HL-60 (cell line): ENCODE measurements around the gene MVK.

Experiments used
- DNase-seq, 2 experiments: peaks; one replicate each; pipeline ENCODE4 v3.0.0-alpha.2; 2010 to 2020; ENCODE audit warnings: low read depth in 1 of 2, low spot score in 1 of 2
- H3K27ac ChIP-seq: fragments of 250-450 bp; sonication (Bioruptor Pico); replicated peaks from 2 replicates; pipeline ENCODE4 v1.5.1; 2020; ENCODE audit warnings: mild to moderate bottlenecking, moderate library complexity
- H3K27me3 ChIP-seq: fragments of 250-450 bp; sonication (Bioruptor Pico); 2 replicates; pipeline ENCODE4 v1.5.1; 2021; ENCODE audit warnings: mild to moderate bottlenecking, moderate library complexity; ENCODE audit not compliant: insufficient read depth, poor library complexity, severe bottlenecking
- H3K4me3 ChIP-seq: replicated peaks from 2 replicates; pipeline ENCODE4 v1.5.1; 2011; ENCODE audit warnings: mild to moderate bottlenecking, control low read depth, low read length; ENCODE audit not compliant: insufficient read depth
- GABPA ChIP-seq: IDR thresholded peaks from 2 replicates; pipeline ENCODE4 v1.6.1; 2012; ENCODE audit warnings: low read depth
- POLR2AphosphoS5 ChIP-seq: IDR thresholded peaks from 2 replicates; pipeline ENCODE4 v1.6.1; 2012; ENCODE audit warnings: low read depth
- SPI1 ChIP-seq: IDR thresholded peaks from 2 replicates; pipeline ENCODE4 v1.6.1; 2012; ENCODE audit warnings: low read depth, mild to moderate bottlenecking, borderline replicate concordance
- TF ChIP-seq, protein P1 (sequence below): IDR thresholded peaks from 2 replicates; pipeline ENCODE4 v1.6.1; 2012; ENCODE audit warnings: low read depth; ENCODE audit not compliant: insufficient replicate concordance
- TF ChIP-seq, protein P2 (sequence below): IDR thresholded peaks from one replicate; pipeline ENCODE4 v1.5.1; 2011; ENCODE audit warnings: low read length, control low read depth, inconsistent platforms; ENCODE audit not compliant: insufficient read depth

The MVK gene

DNA sequence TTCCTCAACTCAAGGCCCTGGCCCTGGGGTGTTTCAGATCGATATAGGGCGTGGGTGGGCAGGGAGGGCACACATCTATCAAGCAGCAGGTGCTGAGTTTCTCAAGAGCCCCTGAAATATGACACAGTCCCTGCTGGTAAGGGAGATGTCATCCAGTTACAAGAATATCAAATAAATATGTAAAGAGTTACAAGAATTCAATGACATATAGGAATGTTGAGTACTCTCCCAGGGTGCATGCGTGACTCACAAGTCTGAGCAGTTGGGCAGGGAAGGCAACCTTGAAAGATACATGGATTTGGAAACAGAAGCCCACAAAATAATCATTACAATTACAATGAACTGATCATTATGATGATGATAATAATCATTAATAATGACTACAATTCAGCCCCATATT lies 35.2 kb downstream of the MVK start:
- no peak for DNase-seq
- no peaks in the 10 kb centered on the region for H3K27me3 ChIP-seq
- no peak overlapping the region for H3K4me3 ChIP-seq
- H3K27ac ChIP-seq, result no peak overlapping the region
- no peak for TF ChIP-seq GABPA
- TF ChIP-seq, protein P1, sequence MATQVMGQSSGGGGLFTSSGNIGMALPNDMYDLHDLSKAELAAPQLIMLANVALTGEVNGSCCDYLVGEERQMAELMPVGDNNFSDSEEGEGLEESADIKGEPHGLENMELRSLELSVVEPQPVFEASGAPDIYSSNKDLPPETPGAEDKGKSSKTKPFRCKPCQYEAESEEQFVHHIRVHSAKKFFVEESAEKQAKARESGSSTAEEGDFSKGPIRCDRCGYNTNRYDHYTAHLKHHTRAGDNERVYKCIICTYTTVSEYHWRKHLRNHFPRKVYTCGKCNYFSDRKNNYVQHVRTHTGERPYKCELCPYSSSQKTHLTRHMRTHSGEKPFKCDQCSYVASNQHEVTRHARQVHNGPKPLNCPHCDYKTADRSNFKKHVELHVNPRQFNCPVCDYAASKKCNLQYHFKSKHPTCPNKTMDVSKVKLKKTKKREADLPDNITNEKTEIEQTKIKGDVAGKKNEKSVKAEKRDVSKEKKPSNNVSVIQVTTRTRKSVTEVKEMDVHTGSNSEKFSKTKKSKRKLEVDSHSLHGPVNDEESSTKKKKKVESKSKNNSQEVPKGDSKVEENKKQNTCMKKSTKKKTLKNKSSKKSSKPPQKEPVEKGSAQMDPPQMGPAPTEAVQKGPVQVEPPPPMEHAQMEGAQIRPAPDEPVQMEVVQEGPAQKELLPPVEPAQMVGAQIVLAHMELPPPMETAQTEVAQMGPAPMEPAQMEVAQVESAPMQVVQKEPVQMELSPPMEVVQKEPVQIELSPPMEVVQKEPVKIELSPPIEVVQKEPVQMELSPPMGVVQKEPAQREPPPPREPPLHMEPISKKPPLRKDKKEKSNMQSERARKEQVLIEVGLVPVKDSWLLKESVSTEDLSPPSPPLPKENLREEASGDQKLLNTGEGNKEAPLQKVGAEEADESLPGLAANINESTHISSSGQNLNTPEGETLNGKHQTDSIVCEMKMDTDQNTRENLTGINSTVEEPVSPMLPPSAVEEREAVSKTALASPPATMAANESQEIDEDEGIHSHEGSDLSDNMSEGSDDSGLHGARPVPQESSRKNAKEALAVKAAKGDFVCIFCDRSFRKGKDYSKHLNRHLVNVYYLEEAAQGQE, result no peak
- TF ChIP-seq POLR2AphosphoS5, result no peak
- TF ChIP-seq, protein P2, sequence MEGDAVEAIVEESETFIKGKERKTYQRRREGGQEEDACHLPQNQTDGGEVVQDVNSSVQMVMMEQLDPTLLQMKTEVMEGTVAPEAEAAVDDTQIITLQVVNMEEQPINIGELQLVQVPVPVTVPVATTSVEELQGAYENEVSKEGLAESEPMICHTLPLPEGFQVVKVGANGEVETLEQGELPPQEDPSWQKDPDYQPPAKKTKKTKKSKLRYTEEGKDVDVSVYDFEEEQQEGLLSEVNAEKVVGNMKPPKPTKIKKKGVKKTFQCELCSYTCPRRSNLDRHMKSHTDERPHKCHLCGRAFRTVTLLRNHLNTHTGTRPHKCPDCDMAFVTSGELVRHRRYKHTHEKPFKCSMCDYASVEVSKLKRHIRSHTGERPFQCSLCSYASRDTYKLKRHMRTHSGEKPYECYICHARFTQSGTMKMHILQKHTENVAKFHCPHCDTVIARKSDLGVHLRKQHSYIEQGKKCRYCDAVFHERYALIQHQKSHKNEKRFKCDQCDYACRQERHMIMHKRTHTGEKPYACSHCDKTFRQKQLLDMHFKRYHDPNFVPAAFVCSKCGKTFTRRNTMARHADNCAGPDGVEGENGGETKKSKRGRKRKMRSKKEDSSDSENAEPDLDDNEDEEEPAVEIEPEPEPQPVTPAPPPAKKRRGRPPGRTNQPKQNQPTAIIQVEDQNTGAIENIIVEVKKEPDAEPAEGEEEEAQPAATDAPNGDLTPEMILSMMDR, result no peak
- TF ChIP-seq SPI1, result no peak

DNA sequence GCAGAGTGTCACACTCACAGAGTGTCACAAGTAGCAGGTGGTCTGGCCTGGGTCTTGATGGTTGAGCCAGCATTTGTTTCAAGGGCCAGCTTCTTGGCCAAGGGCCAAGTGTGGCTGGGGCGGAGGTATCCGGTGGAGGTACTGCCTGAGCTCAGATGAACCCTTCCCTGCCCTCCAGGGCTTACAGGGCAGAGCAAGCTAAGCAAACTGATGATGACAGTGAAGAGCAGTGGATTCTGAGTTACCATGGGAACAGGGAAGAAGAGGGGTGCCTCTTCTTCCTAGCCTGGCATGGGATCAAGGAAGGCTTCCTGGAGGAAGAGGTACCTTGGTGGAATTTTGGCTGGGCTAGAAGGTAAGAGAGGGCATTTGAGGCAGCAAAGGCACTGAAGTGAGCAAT lies 35.7 kb downstream of the MVK start:
- TF ChIP-seq, protein P2, result no peak
- TF ChIP-seq POLR2AphosphoS5, result no peak
- no peak for TF ChIP-seq SPI1
- TF ChIP-seq, protein P1, result no peak
- TF ChIP-seq GABPA, result no peak
- no peak for DNase-seq

DNA sequence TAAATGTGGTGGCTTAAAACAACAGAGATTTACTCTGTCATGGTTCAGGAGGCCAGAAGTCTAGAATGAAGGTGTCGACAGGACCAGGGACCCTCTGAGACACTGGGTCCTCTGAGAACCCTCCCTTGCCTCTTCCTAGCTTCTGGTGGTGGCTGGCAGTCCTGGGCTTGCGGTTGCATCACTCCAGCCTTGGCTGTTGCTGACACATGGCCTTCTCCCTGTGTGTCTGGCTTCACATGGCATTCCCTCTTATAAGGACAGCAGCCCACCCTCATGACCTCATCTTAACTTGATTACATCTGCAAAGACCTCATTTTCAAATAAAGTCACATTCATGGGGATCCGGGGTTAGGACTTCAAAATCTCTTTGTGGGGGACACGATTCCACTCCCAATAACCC lies 36.9 kb downstream of the MVK start:
- TF ChIP-seq, protein P2, result no peak
- no peak for TF ChIP-seq GABPA
- TF ChIP-seq SPI1, result no peak
- TF ChIP-seq, protein P1, result no peak
- no peak for TF ChIP-seq POLR2AphosphoS5
- DNase-seq, result no peak
- Histone ChIP-seq H3K27ac (no peak overlapping the region), H3K27me3 (peaks cover 5% of the 10 kb centered on the region), H3K4me3 (no peak overlapping the region)

More for the DNA sequence above, 35.7 kb downstream of the MVK start:
- H3K4me3 ChIP-seq, result no peak overlapping the region
- H3K27ac ChIP-seq, result no peak overlapping the region
- no peaks in the 10 kb centered on the region for H3K27me3 ChIP-seq
